Middle frontal gyrus (tissue), 1 donor: ENCODE measurements around the gene CCDC112.
"Not testable (repeated sequence)": the region's sequence is repeated elsewhere in the genome, so short reads cannot be mapped to it uniquely, and the experiment has no call there.

Experiments used
- DNase-seq: peaks from one replicate; pipeline ENCODE4 v3.0.0-alpha.2; 2015; ENCODE audit warnings: low spot score; ENCODE audit errors: extremely low spot score

CCDC112 gene, protein sequence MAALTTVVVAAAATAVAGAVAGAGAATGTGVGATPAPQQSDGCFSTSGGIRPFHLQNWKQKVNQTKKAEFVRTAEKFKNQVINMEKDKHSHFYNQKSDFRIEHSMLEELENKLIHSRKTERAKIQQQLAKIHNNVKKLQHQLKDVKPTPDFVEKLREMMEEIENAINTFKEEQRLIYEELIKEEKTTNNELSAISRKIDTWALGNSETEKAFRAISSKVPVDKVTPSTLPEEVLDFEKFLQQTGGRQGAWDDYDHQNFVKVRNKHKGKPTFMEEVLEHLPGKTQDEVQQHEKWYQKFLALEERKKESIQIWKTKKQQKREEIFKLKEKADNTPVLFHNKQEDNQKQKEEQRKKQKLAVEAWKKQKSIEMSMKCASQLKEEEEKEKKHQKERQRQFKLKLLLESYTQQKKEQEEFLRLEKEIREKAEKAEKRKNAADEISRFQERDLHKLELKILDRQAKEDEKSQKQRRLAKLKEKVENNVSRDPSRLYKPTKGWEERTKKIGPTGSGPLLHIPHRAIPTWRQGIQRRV

DNA sequence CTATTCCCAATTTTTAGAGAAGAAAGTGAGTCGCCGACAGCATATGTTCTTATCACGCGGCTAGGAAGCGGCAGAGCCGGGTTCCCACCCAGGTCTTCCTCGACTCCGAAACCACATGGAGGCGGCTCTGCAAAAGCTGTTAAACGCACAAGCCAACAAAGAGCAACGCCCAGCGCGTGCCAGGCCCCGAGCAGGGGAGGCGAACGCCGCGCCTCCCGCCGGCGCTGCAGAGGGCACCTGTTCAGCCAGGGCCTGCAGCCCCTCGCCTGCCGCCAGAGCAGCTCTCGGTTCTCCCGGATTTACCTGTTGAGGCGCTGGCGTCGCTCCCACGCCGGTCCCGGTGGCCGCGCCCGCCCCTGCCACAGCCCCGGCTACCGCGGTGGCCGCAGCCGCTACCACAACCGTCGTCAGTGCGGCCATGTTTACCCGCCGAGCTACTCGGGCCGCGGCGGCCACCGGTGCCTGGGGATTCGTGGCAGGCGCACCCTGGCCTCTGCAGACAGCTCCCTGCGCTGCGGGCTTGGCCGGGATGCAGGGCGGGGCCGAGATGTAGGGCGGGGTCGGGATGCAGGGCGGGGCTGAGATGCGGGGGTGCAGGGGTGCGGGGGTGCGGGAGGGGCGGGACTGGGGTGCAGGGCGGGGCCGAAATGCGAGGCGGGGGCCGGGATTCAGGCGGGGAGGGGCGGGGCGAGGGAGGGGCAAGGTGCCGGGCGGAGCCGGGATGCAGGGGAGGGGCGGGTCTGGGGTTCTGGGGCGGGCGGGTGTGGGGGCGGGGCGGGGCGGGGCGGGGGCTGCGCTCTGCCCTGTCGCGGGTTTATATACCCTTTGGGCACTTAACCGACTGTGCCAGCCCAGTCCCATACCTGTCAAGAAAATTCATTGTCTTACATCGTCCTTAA lies at the start of gene CCDC112:
TSS of gene CCDC112 (minus strand) at position 531 of the 899 bp plus-strand sequence. CDS start at position 420, 111 bp downstream.
- DNase-seq: no peak

DNA sequence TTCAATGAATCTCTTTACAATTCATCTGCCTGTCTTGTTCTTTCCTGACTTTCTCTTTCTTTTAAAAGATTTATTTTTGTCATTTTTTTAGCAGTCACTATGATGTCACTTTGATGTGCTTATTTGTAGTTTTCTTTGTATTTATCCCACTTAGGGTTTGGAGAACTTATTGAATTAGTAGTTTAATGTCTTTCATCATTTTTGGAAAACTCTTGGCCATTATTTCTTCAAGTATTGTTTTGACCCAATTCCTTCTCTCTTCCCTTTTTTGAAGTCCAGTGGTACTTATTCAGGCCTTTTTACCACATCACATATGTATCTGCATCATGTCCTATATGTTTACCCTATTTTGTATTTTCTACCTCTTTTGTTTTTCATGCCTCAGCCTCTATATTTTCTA lies 48.9 kb upstream of the CCDC112 start:
- DNase-seq: no peak

DNA sequence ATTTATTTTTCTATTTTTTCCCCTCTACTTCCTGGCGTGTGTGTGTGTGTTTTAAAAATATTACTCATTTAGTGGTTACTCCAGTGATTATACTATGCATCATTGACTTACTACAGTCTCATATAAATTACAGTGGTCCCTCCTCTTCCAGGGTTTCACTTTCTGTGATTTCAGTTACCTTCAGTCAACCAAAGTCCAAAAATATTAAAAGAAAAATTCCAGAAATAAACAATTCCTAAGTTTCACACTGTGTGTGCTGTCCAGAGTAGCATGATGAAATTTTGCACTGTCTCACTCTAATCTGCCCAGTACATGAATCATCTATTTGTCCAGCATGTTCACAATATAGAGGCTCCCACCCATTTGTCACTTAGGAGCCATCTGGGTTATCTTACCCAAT lies 47.4 kb upstream of the CCDC112 start:
- DNase-seq: no peak

GRCh38 chr5:115342590-115343377 lies 46.3 kb upstream of the CCDC112 start:
- no peak for DNase-seq

DNA sequence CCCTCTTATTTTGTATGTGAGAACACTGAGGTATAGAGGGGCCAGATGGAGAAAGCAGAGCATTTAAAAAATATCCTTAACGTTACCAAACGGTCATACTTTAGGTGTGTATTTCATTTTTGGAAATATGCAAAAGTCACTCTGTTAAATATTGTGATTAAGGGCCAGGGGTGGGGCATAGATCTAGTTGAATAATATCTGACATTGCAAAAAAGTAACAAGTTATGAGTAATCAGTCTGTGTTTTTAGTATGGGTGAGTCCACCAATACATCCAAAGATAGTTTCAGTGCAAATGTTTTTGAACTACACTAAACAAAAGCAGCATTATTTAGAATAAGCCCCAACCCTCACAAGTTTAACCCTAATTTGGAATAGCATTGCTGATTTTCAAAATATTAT lies 45.3 kb upstream of the CCDC112 start:
- no peak for DNase-seq

DNA sequence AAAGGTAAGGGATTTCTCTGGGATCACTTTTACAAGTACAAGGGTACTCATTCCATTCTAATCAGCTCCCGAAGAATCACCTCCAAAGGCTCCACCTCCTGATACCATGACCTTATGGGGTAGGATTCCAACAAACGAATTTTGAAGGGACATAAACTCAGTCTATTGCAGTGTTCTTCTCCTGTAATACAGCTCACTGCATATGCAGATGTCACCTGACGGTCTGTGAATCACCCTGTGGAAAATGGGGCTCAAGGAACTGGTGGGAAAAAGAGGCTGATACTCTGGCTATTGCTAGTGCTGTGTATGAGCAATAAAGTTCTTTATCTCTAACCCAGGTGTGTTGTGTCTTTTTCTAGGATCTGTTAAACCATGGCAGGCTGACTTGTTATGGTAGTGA lies 42.4 kb upstream of the CCDC112 start:
- DNase-seq: no peak

- no peak for DNase-seq
Measured at GRCh38 chr5:115337882-115338281, 41.4 kb upstream of the CCDC112 start.

DNA sequence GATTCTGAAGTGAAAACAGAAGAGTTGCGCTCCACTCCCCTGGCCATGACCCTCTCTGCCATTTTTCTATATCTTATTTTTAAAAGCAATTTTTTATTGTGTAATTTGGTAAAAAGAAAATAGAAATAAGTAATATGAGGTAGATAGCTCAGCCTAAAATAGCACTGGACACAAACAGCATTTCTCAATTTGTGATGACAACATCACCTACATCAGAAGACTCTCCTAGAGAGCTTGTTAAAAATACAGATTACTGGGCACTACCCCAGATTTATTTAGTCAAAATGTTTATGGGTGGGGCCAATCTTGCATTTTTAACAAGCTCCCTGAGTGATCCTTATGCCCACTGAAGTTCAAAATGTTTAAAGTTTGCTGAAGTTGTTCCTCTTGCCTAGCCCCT lies 40.5 kb upstream of the CCDC112 start:
- no peak for DNase-seq

DNA sequence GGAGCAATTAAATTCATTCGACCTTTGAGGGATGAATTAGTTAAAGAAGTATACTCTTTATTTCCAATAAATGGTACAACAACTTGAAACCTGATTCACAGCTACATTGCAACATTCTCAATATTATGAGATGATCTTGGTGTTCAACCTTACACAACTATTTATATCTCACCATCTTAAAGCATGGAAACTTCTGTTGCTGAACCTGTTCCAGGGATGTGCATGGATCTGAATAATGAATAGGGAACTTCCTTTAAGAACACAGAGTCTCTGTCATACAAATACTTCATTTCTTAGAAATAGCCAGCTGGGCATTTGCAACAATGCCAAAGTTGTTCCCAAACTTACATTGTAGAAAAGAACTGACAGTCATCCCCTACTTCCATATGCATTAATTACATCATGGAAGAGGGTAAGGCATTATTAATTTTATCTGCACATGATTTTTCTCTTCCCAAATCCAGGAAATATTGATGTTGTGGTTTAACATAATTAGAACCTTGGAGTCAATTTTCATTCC lies 39.8 kb upstream of the CCDC112 start:
- DNase-seq: peak; percentile 19

DNA sequence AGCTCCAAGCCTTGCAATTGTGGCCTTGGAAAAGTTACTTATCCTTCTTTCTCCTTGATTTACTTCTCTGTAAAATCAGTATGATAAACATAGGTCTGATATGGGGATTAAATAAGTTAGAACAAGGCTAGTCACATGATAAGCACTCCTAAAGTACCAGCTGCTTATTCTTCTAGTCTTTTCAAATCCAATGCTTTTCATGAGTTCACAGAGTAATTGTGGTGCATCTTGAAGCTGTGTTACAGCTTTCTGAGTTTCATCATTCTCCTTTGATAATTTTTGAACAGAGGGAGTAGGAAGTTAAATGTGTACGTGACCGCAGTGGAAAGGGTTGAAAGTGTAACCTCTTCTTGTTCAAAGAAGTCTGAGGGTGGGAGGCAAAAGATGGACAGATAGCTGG lies 38.8 kb upstream of the CCDC112 start:
- no peak for DNase-seq

DNA sequence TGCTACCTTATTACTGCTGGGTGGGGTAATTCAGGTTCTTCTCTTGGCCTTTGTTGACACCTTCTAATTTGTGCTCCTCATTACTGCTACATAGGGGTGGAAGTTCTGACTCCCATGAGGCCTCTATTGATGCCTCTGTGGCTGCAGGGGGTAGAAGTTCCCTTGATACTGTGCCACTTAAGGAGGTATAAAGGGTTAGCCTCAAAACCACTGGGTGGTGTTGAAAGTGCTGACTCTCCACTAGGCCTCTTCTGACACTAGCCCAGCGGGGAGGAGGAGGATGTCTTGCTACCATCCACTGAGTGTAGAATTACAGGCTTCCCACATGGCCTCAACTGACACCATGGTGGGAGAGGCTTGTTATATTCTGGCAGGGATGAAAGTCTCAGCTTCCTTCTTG lies 36.7 kb upstream of the CCDC112 start:
- no peak for DNase-seq

- DNase-seq: no peak
Measured at GRCh38 chr5:115330830-115331229, 34.4 kb upstream of the CCDC112 start.

- no peak for DNase-seq
Measured at GRCh38 chr5:115329475-115329874, 33.0 kb upstream of the CCDC112 start.

- not testable (repeated sequence) for DNase-seq
Measured at GRCh38 chr5:115328617-115329274, 32.3 kb upstream of the CCDC112 start.

GRCh38 chr5:115325296-115325959 lies 29.0 kb upstream of the CCDC112 start:
- DNase-seq: no peak

GRCh38 chr5:115324021-115324420 lies 27.6 kb upstream of the CCDC112 start:
- DNase-seq: no peak

DNA sequence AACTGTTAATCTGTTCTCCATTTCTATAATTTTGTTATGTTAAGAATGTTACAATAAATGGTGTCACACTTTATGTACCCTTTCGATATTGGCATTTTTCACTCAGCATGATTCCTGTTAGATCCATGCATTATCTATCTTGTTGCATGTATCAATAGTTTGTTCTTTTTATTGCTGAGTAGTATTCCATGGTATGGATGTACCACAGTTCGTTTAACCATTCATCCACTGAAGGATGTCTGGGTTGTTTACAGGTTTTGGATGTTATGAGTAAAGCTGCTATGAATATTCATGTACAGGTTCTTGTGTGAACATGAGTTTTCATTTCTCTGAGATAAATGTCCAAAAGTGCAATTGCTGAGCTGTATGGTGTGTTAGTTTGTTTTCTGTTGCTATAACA lies 26.3 kb upstream of the CCDC112 start:
- no peak for DNase-seq

DNA sequence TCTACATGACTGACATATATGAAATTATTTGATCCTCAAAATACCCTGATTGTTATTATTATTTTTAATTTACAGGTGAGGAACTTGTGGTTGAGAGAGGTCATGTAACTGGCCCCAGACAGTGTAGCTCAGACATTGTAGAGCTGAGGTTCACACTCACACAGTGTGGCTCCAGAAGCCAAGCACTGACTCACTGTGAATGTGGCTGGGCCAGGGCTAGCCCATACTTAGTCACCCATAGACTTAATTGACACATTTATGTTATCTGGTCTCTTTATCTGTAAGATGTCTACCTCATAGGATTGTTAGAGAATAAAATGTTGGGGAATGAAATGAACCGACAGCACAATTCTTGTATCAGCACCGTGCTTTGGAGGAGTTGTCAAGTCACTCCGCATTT lies 24.9 kb upstream of the CCDC112 start:
- DNase-seq: no peak

DNA sequence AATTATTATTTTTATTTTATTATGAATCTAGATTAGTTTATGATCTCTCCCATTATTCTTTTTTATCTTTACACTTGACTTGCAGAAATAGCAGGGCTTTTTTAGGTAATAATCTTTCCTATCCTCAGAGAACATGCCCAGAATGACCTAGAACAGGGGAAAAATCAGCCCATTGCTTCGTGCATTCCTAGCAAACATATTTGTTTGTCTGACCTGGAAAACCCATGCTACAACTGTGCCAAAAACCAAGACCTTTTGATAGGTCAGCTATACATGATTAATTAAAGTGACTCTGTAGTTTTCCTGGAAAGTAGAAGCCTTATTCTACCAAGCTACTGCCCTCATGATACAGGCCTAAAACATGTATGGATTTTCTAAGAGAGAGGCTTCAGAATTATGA lies 24.1 kb upstream of the CCDC112 start:
- DNase-seq: no peak

DNA sequence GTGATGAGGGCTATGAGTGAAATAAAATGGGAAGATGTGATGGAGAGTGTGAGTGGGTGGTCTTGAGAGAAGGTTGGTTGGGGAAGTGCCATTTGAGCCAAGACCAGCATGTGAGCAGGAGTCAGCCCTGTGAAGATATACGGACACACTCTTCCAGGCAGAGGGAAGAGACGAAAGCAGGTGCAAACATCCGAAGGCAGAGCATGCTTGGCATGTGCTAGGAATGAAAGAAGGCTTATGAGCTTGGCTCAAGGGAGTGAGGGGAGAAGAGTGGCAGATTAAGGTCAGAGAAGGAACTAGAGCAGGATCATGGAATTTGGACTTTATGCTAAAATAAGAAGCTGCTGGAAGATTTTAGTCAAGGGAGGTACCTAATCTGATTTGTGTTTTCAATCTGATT lies 23.6 kb upstream of the CCDC112 start:
- DNase-seq: no peak
